HepG2 (cell line): ENCODE results near the gene DLG2. TPM values are rescaled to one million over a fixed set of nuclear protein-coding genes. Genes with fewer than 3 reads are reported as not detected.

ENCODE experiments used
- ATAC-seq: fragments of 200-7000 bp; cut with Tn5 transposase; 3 replicates; pipeline ENCODE4 v1.9.1; 2020; ENCODE audit warnings: mild to moderate bottlenecking, moderate library complexity
- BruUV-seq: library from RNA; stranded (reverse); fragments of 400-500 nt; replicated peaks from 2 replicates; lab custom pipeline; 2021; lab: Mats Ljungman, UMichigan
- CTCF ChIA-PET: fragments of 300-600 bp; formaldehyde crosslinking; extraction: SDS; loops from one replicate; lab custom pipeline; 2021; ENCODE audit warnings: low total read pairs, inconsistent platforms, low intra/inter-chr PET ratio; lab: Yijun Ruan, JAX
- POLR2A ChIA-PET: fragments of 350-600 bp; sonication (Branson Sonifier 250); formaldehyde crosslinking; loops from one replicate; lab custom pipeline; 2020; ENCODE audit warnings: antibody characterized with exemption, inconsistent platforms; lab: Yijun Ruan, JAX
- DNase-seq: peaks from one replicate; pipeline ENCODE4 v3.0.0-alpha.2; 2015; ENCODE audit warnings: low spot score
- FAIRE-seq: peaks from 3 replicates; lab custom pipeline; 2011; peaks lifted over from hg19 to GRCh38; lab: Jason Lieb, UNC
- H2AFZ ChIP-seq: one replicate; pipeline ENCODE4 v1.6.1; 2011; ENCODE audit warnings: low read length, inconsistent platforms
- H3K27ac ChIP-seq: fragments of 300-600 bp; 3 replicates; pipeline ENCODE4 v1.8.0; 2011; ENCODE audit warnings: mixed run types, mild to moderate bottlenecking, mixed read lengths, low read length, inconsistent platforms; ENCODE audit not compliant: insufficient read depth; ENCODE audit errors: extremely low read length
- H3K27me3 ChIP-seq, 2 experiments: fragments of 200-600 bp in 1 of 2; 2 replicates in 1 of 2; 3 replicates in 1 of 2; pipeline versions ENCODE4 v1.6.0 to v1.8.0; 2011; ENCODE audit warnings: low read length in 2 of 2, mild to moderate bottlenecking in 2 of 2, moderate library complexity in 2 of 2, inconsistent platforms in 1 of 2; ENCODE audit not compliant: insufficient read depth in 2 of 2, control insufficient read depth in 1 of 2
- H3K36me3 ChIP-seq, 2 experiments: fragments of 200-600 bp in 1 of 2; replicated peaks in 1 of 2; 2 replicates in 1 of 2; 3 replicates in 1 of 2; pipeline versions ENCODE4 v1.5.1 to v1.8.0; 2011; ENCODE audit warnings: low read length in 2 of 2, inconsistent platforms in 1 of 2; ENCODE audit not compliant: insufficient read depth in 2 of 2, control insufficient read depth in 1 of 2
- H3K4me1 ChIP-seq: 2 replicates; pipeline ENCODE4 v1.5.1; 2012; ENCODE audit warnings: low read length, inconsistent platforms; ENCODE audit not compliant: insufficient read depth
- H3K4me2 ChIP-seq: 2 replicates; pipeline ENCODE4 v1.6.0; 2011; ENCODE audit warnings: low read depth, low read length, inconsistent platforms
- H3K4me3 ChIP-seq, 3 experiments: fragments of 200-600 bp in 1 of 3; sonication (generic), shearing (Covaris generic) in 1 of 3; replicated peaks in 1 of 3; 2 replicates each; pipeline ENCODE4 v1.5.1; 2011 to 2016; ENCODE audit warnings: low read length in 3 of 3, inconsistent platforms in 2 of 3, low read depth in 2 of 3, mild to moderate bottlenecking in 2 of 3, control low read depth in 1 of 3, mixed read lengths in 1 of 3; ENCODE audit not compliant: insufficient read depth in 1 of 3
- H3K79me2 ChIP-seq: one replicate; pipeline ENCODE4 v1.6.1; 2011; ENCODE audit warnings: low read length, inconsistent platforms; ENCODE audit not compliant: insufficient read depth
- H3K9ac ChIP-seq: 2 replicates; pipeline ENCODE4 v1.6.0; 2011; ENCODE audit warnings: mild to moderate bottlenecking, low read depth, low read length, inconsistent platforms; ENCODE audit not compliant: insufficient read depth
- H3K9me3 ChIP-seq: 2 replicates; pipeline ENCODE4 v1.5.1; 2012; ENCODE audit warnings: mild to moderate bottlenecking, low read length
- H4K20me1 ChIP-seq: 2 replicates; pipeline ENCODE4 v1.6.0; 2011; ENCODE audit warnings: inconsistent platforms, mild to moderate bottlenecking, low read length, moderate library complexity; ENCODE audit not compliant: insufficient read depth
- ESRRA ChIP-seq: sonication (generic); formaldehyde crosslinking; IDR thresholded peaks from 2 replicates; pipeline ENCODE4 v1.5.1; 2020; ENCODE audit warnings: mild to moderate bottlenecking, low read depth, missing genetic modification reagents
- in situ Hi-C: cut with HindIII; loops from 2 replicates; pipeline ENCODE4 v1.10.0; 2017; ENCODE audit warnings: low pct_unique_long_range_greater_than_20kb; ENCODE audit not compliant: extremely low pct_ligation_motif_present
- intact Hi-C: fragments of 100-400 bp; cut with micrococcal nuclease; formaldehyde crosslinking; loops from one replicate; pipeline ENCODE4 v1.10.0; 2022; ENCODE audit not compliant: unreplicated experiment
- polyA plus RNA-seq, 8 experiments: library from polyadenylated mRNA; depleted of rRNA in 3 of 8; stranded (reverse) in 7 of 8; unstranded in 1 of 8; fragments of >200 nt; fragmentation: Illumina TruSeq in 4 of 8; extraction: Trizol in 4 of 8; gene quantifications; 2 replicates each; pipeline versions ENCODE4 v1.2.1 to v1.2.3, GENCODE V29; 2011 to 2016; ENCODE audit warnings: low read depth in 4 of 8, missing spikeins in 1 of 8, mixed read lengths in 1 of 8; ENCODE audit not compliant: insufficient read depth in 1 of 8
- total RNA-seq, 5 experiments: library from RNA; depleted of rRNA; stranded (reverse); fragments of >200 nt; fragmentation: Illumina TruSeq; extraction: Trizol; gene quantifications; 2 replicates each; pipeline ENCODE4 v1.2.3, GENCODE V29; 2016; ENCODE audit warnings: low read depth in 1 of 5
- TF ChIP-seq, protein P1 (sequence below): sonication (generic); formaldehyde crosslinking; IDR thresholded peaks from 2 replicates; pipeline ENCODE4 v1.4.0; 2020; ENCODE audit warnings: missing genetic modification reagents
- TF ChIP-seq, protein P2 (sequence below): sonication (generic); formaldehyde crosslinking; IDR thresholded peaks from 2 replicates; pipeline ENCODE4 v1.4.0; 2020; ENCODE audit warnings: missing genetic modification reagents
- TF ChIP-seq, protein P3 (sequence below): fragments of 450-650 bp; IDR thresholded peaks from 2 replicates; pipeline ENCODE4 v1.6.1; 2016

DLG2 gene
- total and polyA plus RNA-seq, 2 of the 13 experiments (the other 11 are each of a cell fraction or from before 2014, with no cell fraction given) = 0.46 to 1.0 TPM

DNA sequence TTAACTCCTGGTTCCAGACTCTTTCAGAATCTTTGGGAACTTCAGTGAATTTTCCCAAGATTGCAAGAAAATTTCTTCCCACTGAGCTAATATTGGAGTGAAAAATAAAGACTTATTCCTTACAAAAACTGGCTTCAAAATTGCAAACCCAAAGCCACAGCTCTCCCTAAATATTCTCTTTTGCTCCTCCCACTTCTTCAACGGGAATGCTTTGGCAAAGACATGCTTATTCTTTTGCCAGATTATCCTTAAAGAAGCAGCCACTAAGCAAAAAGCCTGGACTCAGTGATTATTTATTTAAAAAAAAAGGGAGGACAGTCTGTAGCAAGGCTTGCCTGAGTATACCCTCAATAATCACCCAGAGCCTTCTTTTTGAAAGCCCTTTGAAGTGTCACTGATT is 1438.6 kb downstream of the DLG2 start (continued):
- TF ChIP-seq, protein P1, sequence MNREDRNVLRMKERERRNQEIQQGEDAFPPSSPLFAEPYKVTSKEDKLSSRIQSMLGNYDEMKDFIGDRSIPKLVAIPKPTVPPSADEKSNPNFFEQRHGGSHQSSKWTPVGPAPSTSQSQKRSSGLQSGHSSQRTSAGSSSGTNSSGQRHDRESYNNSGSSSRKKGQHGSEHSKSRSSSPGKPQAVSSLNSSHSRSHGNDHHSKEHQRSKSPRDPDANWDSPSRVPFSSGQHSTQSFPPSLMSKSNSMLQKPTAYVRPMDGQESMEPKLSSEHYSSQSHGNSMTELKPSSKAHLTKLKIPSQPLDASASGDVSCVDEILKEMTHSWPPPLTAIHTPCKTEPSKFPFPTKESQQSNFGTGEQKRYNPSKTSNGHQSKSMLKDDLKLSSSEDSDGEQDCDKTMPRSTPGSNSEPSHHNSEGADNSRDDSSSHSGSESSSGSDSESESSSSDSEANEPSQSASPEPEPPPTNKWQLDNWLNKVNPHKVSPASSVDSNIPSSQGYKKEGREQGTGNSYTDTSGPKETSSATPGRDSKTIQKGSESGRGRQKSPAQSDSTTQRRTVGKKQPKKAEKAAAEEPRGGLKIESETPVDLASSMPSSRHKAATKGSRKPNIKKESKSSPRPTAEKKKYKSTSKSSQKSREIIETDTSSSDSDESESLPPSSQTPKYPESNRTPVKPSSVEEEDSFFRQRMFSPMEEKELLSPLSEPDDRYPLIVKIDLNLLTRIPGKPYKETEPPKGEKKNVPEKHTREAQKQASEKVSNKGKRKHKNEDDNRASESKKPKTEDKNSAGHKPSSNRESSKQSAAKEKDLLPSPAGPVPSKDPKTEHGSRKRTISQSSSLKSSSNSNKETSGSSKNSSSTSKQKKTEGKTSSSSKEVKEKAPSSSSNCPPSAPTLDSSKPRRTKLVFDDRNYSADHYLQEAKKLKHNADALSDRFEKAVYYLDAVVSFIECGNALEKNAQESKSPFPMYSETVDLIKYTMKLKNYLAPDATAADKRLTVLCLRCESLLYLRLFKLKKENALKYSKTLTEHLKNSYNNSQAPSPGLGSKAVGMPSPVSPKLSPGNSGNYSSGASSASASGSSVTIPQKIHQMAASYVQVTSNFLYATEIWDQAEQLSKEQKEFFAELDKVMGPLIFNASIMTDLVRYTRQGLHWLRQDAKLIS = no peak
- TF ChIP-seq, protein P2, sequence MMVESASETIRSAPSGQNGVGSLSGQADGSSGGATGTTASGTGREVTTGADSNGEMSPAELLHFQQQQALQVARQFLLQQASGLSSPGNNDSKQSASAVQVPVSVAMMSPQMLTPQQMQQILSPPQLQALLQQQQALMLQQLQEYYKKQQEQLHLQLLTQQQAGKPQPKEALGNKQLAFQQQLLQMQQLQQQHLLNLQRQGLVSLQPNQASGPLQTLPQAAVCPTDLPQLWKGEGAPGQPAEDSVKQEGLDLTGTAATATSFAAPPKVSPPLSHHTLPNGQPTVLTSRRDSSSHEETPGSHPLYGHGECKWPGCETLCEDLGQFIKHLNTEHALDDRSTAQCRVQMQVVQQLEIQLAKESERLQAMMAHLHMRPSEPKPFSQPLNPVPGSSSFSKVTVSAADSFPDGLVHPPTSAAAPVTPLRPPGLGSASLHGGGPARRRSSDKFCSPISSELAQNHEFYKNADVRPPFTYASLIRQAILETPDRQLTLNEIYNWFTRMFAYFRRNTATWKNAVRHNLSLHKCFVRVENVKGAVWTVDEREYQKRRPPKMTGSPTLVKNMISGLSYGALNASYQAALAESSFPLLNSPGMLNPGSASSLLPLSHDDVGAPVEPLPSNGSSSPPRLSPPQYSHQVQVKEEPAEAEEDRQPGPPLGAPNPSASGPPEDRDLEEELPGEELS (CRISPR knock-in tag) = no peak

DNA sequence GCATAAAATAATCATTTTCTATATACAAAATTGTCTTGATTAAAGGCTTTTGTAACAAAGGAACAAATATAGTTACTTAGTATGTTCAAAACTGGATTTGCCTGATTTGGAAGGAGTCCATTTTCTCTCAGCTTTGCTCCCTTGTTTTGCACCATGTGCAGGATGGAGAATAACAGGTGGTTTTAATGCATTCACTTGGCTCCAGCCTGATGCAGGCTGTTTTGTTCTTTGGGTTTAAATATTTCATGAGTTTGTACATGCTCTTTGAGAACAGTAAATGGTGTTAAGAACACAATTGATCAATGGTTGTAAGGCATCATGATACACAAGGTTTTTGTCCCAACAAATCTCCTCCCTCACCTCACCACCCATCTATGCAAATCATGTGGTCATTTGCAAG is 1454.1 kb downstream of the DLG2 start:
- intact Hi-C loops = no loop called here
- H3K4me1 ChIP-seq = no peaks in the 10 kb centered on the region
- no peaks in the 10 kb centered on the region for H3K9me3 ChIP-seq
- H3K9ac ChIP-seq = no peak overlapping the region
- no peak overlapping the region for H3K27ac ChIP-seq
- H3K36me3 ChIP-seq = no peaks in the 10 kb centered on the region
- no peaks in the 10 kb centered on the region for H4K20me1 ChIP-seq
- TF ChIP-seq, protein P3, sequence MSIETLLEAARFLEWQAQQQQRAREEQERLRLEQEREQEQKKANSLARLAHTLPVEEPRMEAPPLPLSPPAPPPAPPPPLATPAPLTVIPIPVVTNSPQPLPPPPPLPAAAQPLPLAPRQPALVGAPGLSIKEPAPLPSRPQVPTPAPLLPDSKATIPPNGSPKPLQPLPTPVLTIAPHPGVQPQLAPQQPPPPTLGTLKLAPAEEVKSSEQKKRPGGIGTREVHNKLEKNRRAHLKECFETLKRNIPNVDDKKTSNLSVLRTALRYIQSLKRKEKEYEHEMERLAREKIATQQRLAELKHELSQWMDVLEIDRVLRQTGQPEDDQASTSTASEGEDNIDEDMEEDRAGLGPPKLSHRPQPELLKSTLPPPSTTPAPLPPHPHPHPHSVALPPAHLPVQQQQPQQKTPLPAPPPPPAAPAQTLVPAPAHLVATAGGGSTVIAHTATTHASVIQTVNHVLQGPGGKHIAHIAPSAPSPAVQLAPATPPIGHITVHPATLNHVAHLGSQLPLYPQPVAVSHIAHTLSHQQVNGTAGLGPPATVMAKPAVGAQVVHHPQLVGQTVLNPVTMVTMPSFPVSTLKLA = peak; percentile 33; the same call in 1 of the 2 replicates
- TF ChIP-seq ESRRA (CRISPR knock-in tag) = no peak
- TF ChIP-seq, all 625 proteins: peak for 1
- H3K27me3 ChIP-seq = no peaks in the 10 kb centered on the region
- no peak overlapping the region for H3K4me2 ChIP-seq
- in situ Hi-C loops = no loop called here
- BruUV-seq = no TSS peak
- no peak for DNase-seq
- no peak overlapping the region for H3K4me3 ChIP-seq
- ChIA-PET CTCF (no interaction called here), POLR2A (no interaction called here)
- H3K79me2 ChIP-seq = no peaks in the 10 kb centered on the region
- H2AFZ ChIP-seq = no peak overlapping the region
- FAIRE-seq = no peak
- ATAC-seq = no peak
